Activated CD8-positive, alpha-beta memory T cell treated with anti-CD3 and anti-CD28 coated beads for 48 hours (primary cell): Measurements from ENCODE around the gene NSG2.

Experiments
- DNase-seq, 3 experiments: peaks; one replicate each; pipeline ENCODE4 v3.0.0-alpha.2; 2020; ENCODE audit warnings: low read depth in 2 of 3, low spot score in 2 of 3

Gene NSG2

DNA sequence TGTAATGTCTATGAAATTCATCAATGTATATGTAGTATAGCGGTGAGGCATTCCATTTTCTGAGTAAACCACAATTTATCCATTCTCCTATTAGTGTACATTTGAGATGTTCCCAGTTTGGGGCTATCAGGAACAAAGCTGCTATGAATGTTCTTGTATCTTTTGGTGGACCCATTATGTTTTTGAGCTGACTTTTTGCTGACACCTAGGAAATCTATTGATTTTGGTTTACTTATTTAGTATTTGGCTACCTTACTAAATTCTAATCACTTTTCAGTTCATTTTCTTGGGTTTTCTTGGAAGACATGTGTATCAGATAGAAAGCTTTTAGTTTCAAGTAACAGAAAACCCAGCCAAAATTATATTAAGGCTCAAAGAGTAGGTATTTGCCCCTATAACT, 13.7 kb downstream of the NSG2 start:
- DNase-seq = no peak

DNA sequence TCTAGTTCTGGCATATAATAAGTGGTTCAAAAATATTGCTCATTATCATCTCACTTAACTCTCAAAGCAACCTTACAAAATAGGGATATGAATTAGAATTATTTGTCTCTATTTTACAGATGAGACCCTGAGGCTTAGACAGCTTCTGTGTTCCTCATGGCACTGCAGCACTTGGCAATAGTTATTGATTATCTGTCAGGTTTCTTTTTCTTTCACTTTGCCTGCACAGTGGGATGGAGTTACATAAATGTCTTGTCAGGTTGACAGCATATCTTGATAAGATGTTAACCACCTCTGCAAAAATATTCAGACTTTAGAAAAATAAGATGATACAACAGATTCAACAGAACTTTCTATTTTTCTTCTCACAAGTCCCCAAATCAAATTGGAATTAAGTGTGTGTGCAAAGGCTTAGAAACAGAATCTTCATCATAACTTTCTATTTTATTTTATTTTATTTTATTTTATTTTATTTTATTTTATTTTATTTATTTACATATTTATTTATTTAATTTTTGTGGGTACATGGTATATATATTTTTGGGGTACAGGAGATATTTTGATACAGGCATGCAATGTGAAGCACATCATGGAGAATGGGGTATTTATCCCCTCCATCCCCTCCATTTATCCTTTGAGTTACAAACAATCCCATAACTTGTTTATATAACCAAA, 17.7 kb downstream of the NSG2 start:
- no peak for DNase-seq

DNA sequence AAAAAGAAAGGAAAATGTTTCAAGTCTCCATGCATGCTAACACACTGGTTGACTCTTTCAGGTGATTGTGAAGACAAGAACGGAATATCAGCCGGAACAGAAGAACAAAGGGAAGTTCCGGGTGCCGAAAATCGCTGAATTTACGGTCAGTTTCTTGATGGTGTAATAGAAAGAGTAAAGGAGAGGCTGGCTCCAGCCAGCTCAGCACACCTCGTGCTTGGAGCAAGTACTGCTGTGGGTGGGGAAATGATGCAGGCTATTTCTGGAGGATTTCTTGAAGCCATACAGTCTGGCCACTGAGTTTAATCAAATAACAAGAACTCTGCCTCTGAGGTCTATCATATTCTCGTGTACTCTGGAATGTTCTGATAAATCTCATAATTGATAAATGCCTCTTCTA, 18.7 kb downstream of the NSG2 start:
- DNase-seq = no peak

DNA sequence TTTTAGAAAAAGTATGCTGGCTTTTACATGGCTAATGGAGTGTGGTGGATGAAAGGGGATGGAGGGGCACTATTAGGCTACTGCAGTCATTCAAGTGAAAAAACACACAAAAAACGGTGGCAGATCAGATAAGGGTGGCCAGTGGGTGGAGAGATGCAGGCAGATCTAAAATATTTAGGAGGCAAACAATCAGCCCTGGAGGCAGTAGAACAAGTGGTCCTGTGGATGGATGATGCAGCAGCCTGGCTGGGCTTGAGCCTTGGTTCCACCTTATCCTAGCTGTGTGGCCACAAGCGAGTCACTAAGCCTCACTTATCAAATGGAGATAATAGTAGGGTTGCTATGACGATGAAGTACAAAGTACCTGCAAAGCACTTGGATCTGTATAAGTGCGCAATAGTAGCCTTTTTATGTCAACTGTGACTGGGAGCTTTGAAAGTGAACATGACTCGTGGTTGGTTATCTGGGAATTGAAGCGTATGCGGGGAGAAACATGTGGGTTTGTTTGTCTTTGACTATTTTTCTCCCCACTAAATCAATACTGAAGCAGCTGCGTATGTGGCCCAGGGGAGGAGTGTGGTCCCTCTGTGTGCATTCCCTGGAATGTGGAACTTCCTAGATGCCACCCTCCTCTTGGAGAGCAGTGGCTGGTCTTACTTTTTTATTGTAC, 20.2 kb downstream of the NSG2 start:
- no peak for DNase-seq

DNA sequence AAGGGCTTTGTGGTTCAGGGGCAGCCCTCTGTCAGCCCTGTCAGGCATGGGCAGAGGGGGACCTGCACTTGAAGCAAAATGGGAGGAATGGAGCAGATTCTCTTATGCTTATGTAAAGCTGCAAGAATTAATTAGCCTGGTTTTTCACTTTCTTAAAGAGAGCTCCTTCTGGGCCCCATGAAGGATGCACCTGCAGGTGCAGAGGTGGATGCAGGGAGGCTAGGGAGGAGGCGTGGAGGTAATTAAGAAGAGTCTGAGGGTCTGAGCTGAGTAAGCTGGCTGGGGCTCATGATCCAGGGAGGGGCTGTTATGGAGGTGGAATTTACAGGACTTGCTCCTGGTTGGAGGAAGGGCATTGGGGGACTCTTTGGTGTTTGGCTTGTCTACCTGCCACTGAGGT, 22.0 kb downstream of the NSG2 start:
- no peak for DNase-seq

DNA sequence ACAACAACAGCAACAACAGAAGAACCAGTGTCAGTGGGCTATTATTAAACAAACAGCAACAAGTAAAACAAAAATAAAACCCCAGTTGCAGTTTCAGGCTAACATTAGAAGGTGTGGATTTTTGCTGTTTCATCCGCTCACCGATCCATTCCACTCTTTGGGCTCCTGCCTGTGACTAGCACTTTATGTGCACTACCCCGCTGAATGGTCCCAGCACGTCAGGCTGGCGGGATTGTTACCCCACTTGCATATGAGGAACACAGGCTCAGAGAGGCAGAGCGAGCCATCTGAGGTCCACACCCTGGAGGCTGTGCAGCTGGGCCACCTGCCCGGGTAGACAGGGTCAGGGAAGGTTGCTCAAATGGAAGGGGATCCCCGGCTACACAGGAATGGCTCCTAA, 26.0 kb downstream of the NSG2 start:
- DNase-seq = no peak

DNA sequence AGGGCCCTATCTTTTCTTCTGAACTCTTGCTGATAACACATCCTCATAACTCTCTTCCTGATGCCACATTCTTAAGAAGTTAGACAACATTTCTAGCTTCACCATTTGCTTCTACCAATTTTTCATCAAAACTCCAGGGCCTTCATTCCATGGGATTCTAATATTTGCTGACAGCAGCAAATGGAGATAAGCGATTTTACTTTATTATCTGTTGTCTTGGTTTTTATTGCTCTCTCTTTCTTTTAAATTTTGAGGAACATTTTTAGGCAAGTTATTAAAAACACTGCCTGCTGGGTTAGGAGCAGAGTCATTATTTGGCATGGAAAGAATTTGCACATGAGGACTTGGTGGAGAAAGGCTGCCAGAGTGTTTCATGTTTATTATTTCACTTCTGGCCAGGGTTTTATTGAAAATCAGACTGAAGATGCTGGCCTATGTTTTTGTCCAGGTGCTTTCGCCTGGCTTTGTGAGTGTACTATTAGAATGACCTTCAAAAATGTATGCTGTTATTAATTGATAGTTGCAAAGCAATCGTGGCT, 27.7 kb downstream of the NSG2 start:
- DNase-seq = no peak

DNA sequence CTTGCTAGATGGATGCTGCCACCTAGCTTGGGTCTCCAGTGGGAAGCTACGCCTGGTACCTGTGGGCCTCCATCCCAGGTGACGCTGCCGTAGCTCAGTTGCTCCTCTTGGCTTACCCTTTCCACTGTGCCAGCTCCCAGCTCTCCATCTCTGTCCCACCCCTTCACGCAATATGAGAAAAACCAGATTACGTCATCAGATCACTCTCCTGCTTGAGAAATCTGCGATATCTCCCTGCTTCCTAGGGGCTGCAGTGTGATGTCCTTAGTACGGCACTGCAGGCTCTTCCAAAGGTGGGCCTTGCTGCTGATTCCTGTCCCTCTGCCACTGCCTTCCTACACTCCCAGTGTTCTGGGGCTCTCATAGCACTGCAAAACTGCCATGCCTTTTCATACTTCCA, 28.9 kb downstream of the NSG2 start:
- DNase-seq = no peak

DNA sequence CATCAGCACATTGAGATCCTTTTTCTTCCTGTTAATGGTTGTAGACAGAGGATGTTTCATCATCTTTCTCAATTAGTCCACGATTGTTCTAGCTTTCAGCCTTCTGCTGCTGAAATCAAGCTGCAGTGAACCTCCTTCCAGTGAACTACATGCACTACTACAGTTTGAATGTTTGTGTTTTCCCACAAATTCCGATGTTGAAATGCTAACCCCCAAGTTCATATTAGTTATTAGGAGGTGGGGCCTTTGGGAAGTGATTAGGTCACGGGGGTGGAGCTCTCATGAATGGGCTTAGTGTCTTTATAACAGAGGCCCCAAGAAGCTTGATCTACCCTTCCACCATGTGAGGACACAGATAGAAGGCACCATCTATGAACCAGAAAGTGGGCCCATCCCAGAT, 32.9 kb downstream of the NSG2 start:
- DNase-seq = no peak

DNA sequence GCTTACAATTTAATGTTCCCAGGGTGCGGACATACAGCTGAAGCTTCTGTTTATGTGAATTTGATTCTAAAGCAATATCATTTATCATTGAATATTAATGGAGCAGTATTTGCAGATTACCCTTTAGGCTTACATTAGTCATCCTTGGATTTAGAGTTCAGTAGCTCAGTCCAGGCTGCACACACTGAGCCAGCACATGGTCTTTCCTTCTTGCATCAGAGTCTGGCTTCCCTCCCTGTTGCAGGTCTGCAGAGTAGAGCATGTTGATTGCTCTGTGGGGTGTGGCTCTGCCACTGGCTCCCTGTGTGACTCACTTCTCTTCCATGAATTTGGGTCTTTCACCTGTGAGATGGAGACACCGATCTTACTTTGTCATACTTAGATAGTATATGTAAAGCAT, 36.8 kb downstream of the NSG2 start:
- DNase-seq = no peak

DNA sequence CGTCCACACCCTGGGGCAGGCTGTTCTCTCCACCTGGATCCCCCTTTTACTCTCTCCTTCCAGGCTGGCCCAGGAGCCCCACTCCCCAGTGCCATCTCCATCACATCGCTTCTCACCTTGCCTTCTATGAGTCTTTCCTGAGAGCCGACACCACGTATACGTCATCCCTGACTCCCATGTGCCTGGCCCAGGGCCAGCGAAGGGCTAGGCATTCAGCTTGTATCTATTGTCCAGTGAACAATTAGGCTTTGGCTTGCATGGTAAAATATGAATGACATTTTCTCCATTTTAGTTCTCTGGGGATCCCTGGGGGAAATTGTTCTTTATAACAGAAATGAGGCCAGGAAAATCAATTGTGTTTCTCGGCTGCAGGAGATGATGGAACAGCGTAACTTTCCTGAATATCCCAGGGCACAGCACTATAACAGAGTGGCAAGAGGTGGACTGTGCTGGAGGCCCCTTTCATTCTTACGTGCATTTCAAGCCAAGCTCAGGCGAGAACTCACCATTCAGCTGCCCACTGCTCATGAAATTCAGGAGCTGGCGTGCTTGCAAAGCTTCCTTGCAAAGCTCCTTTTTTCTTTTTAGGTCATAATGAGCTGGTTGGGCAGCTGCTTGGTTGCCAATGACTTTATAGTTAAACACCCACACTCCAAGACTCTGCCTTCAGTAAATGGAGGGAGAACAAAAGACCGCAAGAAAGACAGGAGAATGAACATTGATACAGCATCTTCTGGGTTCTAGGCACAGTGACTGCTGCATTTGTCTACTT, 37.7 kb downstream of the NSG2 start:
- DNase-seq = no peak

DNA sequence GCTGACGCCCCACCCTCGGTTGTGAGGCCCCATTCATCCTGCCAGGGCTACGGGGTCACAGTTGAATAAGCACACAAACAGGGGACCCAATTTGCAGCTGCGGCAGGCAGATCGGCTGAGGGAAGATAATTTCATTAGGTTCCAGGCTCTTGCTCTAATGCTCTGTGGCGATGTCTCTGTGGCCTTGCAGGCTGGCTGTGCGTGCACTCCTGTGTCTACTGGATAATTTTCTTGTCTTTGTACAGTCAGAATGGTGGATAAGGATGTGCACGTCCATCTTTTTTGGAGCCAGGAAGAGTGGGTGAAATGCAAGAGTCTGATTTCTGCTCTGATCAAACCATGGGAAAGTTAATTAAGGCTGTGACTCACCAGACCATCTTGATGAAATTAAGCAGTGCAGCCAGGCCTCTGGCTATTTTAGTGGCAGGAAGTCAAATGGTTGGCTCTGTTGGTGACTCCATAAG, 39.2 kb downstream of the NSG2 start:
- no peak for DNase-seq

DNA sequence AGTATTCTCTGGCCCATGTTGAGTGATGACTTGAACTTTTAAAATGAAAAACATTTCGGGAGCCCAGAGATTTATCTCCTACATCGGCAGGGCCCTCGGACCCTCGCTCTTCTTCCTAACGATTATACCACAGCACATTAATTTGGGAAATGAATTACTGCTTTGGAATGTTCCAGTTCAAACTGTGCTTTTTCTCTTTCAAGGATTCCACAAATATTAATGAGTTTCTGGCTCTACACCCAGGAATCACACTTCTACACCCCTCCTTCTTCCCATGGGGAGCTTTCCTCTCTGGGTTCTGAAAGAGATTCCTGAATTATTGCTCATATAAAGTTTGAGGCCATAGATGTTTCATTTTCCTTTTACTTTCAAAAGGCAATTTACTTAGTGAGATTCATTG, 41.2 kb downstream of the NSG2 start:
- DNase-seq = no peak

DNA sequence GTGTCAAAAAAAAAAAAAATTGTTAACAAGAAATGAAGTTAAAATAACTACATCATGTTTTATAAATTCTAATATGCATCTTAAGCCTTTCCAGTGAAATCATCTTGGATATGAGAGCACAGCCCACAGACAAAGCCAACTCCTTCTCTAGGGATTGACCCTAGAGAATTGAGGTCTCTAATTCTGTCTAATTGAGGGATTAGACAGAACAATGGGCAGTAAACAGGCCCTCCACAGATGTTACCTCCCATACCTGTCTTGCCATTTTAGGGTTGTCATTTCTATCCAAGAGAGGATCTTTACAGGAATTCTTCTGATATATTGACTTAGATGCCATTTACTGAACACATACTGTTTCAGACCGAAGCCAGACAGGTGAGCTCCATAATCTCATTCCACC, 42.3 kb downstream of the NSG2 start:
- DNase-seq = no peak

DNA sequence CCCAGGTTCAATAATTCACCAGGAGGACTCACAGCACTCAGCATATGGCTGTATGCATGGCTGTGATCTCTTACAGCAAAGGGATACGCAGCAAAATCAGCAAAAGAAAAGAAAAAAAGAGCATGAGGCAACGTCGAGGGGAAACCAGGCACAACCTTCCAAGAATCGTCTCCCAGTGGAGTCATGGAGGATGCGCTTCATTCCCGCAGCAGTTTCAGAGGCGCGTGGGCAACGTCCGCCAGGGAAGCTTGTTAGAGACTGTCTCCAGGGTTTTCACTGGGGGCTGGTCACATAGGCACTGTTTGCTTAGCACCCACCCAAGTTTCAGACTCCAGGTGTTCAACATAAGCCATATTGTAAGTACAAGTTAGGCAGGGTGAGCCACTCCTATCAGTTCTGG, 44.6 kb downstream of the NSG2 start:
- no peak for DNase-seq

DNA sequence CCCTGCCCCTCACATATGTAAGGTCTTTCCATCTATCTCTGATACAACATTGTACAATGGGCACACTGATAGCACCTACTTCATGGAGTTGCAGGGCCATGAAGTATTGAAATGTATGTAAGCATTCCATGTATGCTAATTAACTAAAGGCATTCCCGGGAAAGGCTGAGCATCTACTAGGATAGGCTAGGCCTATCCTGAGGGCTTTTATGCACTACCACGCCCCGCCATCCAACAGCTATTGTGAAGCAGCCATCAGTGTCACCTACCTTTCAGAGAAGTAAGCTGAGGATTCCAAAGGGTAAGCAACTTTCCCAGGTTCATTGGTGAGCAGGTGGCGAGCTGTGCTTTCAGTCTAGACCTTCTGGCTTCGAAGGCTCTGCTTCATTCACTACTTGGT, 47.6 kb downstream of the NSG2 start:
- DNase-seq = no peak

DNA sequence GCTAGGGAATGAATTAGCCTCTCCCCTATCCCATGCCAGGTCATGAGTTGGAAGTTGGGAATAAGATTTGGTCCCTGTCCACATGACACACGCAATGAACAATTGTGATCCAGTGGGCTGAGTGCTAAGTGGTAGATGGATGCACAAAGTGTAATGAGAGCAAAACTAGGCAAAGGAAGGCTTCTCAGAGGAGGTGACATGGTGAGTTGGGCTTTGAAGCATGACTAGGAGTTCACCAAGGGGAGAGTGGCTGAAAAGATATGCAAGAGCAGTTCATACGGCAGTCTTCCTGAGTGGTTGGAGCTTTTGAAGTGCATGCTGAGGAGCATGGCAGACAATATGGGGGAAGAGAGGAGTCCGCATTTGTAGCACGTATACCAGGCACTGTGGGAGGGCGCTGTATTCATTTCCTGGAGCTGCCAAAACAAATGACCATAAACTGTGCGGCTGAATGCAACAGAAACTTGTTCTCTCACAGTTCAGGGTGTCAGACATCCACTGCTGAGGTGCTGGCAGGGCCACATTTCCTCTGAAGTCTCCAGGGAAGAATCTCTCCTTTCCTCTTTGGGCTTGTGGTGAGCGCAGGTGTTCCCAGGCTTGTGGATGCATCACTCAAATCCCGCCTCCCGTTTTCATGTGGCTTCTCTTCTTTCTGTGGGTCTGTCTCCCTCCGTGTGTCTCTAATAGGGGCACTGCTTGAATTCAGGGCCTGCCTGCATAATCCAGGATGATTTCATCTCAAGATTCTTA, 49.5 kb downstream of the NSG2 start:
- DNase-seq = no peak

DNA sequence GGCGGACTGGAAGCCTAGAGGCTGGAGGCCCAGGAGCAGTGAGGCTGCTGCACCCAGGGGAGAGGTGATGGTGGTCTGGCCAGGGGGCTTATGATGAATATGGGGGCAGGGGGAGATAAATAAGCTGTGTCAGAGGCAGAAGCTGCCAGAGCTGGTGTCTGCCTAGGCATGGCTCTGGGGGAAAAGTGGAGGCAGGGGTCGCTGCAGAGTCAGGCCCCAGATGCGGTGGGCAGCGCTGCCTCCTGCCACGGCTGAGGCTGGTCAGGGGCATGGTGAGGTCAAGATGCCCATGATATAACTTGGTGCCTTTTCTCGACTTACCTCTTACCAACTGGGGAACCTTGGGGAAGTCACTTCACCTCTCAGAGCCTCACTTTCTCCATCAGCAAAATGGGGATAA, 51.1 kb downstream of the NSG2 start:
- DNase-seq = no peak

DNA sequence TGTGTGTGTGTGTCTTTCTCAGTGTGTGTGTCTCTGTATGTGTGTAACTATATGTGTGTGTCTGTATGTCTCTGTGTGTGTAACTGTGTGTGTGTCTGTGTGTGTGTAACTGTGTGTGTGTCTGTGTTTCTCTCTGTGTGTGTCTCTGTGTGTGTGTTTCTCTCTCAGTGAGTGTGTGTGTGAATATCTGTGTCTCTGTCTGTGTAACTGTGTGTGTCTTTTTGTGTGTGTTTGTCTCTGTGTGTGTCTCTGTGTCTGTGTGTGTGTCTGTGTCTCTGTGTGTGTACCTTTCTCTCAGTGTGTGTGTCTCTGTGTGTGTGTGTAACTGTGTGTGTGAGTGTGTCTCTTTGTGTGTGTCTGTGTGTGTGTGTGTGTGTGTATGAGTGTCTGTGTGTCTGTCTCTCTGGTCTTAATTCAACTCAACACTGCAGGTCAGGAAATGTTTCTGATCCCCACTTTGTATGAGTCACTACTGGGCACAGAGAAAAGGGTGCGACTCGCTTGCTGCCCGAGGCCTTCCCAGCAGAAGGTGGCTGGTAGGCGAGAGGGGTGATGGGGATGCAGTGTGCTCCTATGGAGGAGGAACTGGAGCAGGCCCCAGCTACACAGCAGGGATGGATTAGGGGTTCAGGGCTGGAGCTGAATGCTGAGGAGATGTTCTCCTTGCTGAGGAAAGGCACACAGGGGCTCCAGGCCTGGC, 52.1 kb downstream of the NSG2 start:
- DNase-seq = no peak

DNA sequence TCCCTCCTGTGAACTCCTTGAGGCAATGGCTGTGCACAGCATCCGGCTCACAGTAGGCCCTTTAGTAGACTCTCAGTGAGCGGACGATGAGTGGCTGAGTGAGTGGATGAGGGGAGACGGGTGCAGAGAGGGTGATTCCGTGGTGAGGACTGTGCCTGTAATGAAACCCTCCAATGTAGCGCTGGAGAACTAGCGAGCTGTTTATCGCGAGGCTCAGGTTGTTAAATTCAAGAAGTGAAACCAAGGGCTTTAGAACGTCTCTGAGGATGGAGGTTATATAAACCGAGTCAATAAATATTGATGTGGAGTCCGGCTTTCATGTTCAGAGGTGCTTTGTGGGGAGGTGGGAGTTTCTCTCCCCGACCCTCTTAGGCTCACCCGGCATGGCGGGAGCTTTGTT, 53.2 kb downstream of the NSG2 start:
- no peak for DNase-seq

DNA sequence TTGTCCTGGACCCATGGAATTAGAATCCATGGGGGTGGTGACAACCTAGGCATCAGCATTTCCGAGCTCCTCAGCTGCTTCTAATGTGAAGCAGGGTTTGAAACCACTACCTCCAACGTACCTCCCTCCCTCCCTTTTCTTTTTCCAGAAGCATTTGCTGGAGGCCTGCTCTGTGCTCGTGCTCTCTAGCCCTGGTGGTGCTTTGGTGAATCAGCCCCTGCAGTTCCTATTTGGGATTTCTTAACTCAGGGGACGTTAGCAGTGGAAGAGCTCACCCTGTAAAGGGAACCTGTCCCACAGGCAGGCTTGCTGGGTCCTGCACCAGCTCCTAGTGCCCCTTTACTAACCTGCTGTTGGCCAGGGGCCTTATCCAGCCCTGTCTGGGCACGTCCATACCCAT, 55.0 kb downstream of the NSG2 start:
- DNase-seq = no peak
